ENCODE measurements around the gene FAM43B.

The FAM43B gene

GRCh38 chr1:20578721-20579395 is 26.5 kb downstream of the FAM43B start:
- no peak for DNase-seq (ENCODE audit: low read depth)
- no peak overlapping the region for H3K4me3 ChIP-seq (ENCODE audit: low read depth, low read length)
- no peak for TF ChIP-seq CTCF (IDR thresholded peaks at IDR 0.05; ENCODE audit: control insufficient read depth, extremely low read depth, insufficient read depth)

- no peak overlapping the region for H3K4me3 ChIP-seq (ENCODE audit: low read depth, low read length)
- DNase-seq (ENCODE audit: low read depth), result no peak
- no peak for TF ChIP-seq CTCF (IDR thresholded peaks at IDR 0.05; ENCODE audit: control insufficient read depth, extremely low read depth, insufficient read depth)
These were observed 32.5 kb downstream of the FAM43B start for GRCh38 chr1:20584890-20585289.

GRCh38 chr1:20586953-20587660 is 34.7 kb downstream of the FAM43B start:
- DNase-seq (ENCODE audit: low read depth), result no peak
- no peak overlapping the region for H3K4me3 ChIP-seq (ENCODE audit: low read depth, low read length)
- TF ChIP-seq CTCF (IDR thresholded peaks at IDR 0.05; ENCODE audit: control insufficient read depth, extremely low read depth, insufficient read depth), result no peak

GRCh38 chr1:20587661-20588053 is 35.3 kb downstream of the FAM43B start:
- no peak overlapping the region for H3K4me3 ChIP-seq (ENCODE audit: low read depth, low read length)
- DNase-seq (ENCODE audit: low read depth), result no peak
- TF ChIP-seq CTCF (IDR thresholded peaks at IDR 0.05; ENCODE audit: control insufficient read depth, extremely low read depth, insufficient read depth), result no peak

- no peak within 1 kb of the TSS for H3K4me3 ChIP-seq (ENCODE audit: low read depth, low read length)
- DNase-seq (ENCODE audit: low read depth), result no peak
- no peak for TF ChIP-seq CTCF (IDR thresholded peaks at IDR 0.05; ENCODE audit: control insufficient read depth, extremely low read depth, insufficient read depth)
These were observed 36.4 kb downstream of the FAM43B start, which contains the start of gene CDA for GRCh38 chr1:20588634-20589225. Gene CDA, plus strand, starts transcription at chr1:20589097. Its CDS starts 33 bp downstream, at chr1:20589130.

GRCh38 chr1:20589331-20590278 is 37.2 kb downstream of the FAM43B start:
- DNase-seq (ENCODE audit: low read depth), result no peak
- no peak overlapping the region for H3K4me3 ChIP-seq (ENCODE audit: low read depth, low read length)
- TF ChIP-seq CTCF (IDR thresholded peaks at IDR 0.05; ENCODE audit: control insufficient read depth, extremely low read depth, insufficient read depth), result no peak

All from LNCaP clone FGC (cell line).